SU-DHL-6 (cell line): ENCODE measurements around the gene SCN9A.

Experiments
- EZH2phosphoT487 ChIP-seq: fragments of 200-600 bp; sonication (generic), shearing (Covaris generic); conservative IDR thresholded peaks from 2 replicates; pipeline ENCODE4 v1.6.1; 2018; ENCODE audit warnings: mild to moderate bottlenecking, antibody characterized with exemption, low read length, moderate library complexity, mixed read lengths
- TF ChIP-seq, protein P1 (sequence below): fragments of 200-600 bp; sonication (generic); IDR thresholded peaks from one replicate; pipeline ENCODE4 v1.5.1; 2017; ENCODE audit warnings: antibody characterized with exemption, mild to moderate bottlenecking, low read length, moderate library complexity; ENCODE audit not compliant: insufficient read depth, poor library complexity, severe bottlenecking

DNA sequence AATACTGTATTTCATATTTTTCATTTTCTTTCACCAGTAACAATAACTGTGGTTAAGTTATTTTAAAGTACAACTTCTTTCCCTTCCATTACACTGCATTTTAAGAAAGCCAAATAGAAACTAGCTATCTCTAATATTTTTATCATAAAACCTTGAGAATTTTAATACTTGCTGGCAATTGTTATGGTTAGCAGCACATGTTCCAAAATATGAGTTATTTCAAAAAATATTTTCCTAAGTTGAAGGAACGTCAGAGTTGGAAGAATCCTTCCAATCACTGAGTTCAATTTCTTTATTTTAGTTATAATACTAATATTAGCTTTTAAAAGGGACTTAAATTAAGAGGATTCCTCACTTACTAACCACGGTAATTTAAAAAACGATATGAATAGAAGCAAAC lies 68.4 kb downstream of the SCN9A start:
- TF ChIP-seq, protein P1, sequence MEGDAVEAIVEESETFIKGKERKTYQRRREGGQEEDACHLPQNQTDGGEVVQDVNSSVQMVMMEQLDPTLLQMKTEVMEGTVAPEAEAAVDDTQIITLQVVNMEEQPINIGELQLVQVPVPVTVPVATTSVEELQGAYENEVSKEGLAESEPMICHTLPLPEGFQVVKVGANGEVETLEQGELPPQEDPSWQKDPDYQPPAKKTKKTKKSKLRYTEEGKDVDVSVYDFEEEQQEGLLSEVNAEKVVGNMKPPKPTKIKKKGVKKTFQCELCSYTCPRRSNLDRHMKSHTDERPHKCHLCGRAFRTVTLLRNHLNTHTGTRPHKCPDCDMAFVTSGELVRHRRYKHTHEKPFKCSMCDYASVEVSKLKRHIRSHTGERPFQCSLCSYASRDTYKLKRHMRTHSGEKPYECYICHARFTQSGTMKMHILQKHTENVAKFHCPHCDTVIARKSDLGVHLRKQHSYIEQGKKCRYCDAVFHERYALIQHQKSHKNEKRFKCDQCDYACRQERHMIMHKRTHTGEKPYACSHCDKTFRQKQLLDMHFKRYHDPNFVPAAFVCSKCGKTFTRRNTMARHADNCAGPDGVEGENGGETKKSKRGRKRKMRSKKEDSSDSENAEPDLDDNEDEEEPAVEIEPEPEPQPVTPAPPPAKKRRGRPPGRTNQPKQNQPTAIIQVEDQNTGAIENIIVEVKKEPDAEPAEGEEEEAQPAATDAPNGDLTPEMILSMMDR: no peak
- TF ChIP-seq EZH2phosphoT487: no peak
